GM12873 (cell line): ENCODE results near the gene ATP5PD.

Source experiments
- CTCF ChIP-seq: IDR thresholded peaks from 2 replicates; pipeline ENCODE4 v1.5.1; 2012; ENCODE audit warnings: low read depth, mild to moderate bottlenecking, moderate library complexity, low read length, control low read depth; ENCODE audit not compliant: insufficient read depth; ENCODE audit errors: missing control alignments

The ATP5PD gene

GRCh38 chr17:75081611-75082540 is 35.1 kb upstream of the ATP5PD start:
- no peak for TF ChIP-seq CTCF

GRCh38 chr17:75079023-75079373 is 32.2 kb upstream of the ATP5PD start:
- no peak for TF ChIP-seq CTCF

- TF ChIP-seq CTCF: no peak
These were observed 31.7 kb upstream of the ATP5PD start for GRCh38 chr17:75078284-75079022.

GRCh38 chr17:75077496-75078283 is 30.9 kb upstream of the ATP5PD start:
- TF ChIP-seq CTCF: peak; percentile 38

- TF ChIP-seq CTCF: no peak
These were observed 30.3 kb upstream of the ATP5PD start for GRCh38 chr17:75077072-75077495.

GRCh38 chr17:75075597-75076336 is 29.0 kb upstream of the ATP5PD start:
- TF ChIP-seq CTCF: no peak
